Activated CD4-positive, alpha-beta T cell treated with anti-CD3 and anti-CD28 coated beads for 1 hour (primary cell): ENCODE data around the gene CERS6.
"Not testable (repeated sequence)": the region's sequence is repeated elsewhere in the genome, so short reads cannot be mapped to it uniquely, and the experiment has no call there.

Experiments used
- DNase-seq: peaks from one replicate; pipeline ENCODE4 v3.0.0-alpha.2; 2020

Gene CERS6

GRCh38 chr2:168649562-168649961, 193.5 kb downstream of the CERS6 start:
- no peak for DNase-seq

- no peak for DNase-seq
Observed at GRCh38 chr2:168650139-168650538, 194.1 kb downstream of the CERS6 start.

- DNase-seq = no peak
Observed at GRCh38 chr2:168650781-168651180, 194.7 kb downstream of the CERS6 start.

GRCh38 chr2:168652997-168653921, 197.2 kb downstream of the CERS6 start:
- DNase-seq = no peak

GRCh38 chr2:168654705-168655104, 198.6 kb downstream of the CERS6 start:
- DNase-seq = no peak

- DNase-seq = no peak
Observed at GRCh38 chr2:168655207-168655606, 199.1 kb downstream of the CERS6 start.

GRCh38 chr2:168657378-168657777, 201.3 kb downstream of the CERS6 start:
- not testable (repeated sequence) for DNase-seq

- no peak for DNase-seq
Observed at GRCh38 chr2:168658706-168659105, 202.6 kb downstream of the CERS6 start.

GRCh38 chr2:168660870-168661862, 205.1 kb downstream of the CERS6 start:
- DNase-seq = no peak

- no peak for DNase-seq
Observed at GRCh38 chr2:168661863-168662256, 205.8 kb downstream of the CERS6 start.

- no peak for DNase-seq
Observed at GRCh38 chr2:168662651-168663208, 206.7 kb downstream of the CERS6 start.

GRCh38 chr2:168663993-168664392, 207.9 kb downstream of the CERS6 start:
- no peak for DNase-seq

- DNase-seq = not testable (repeated sequence)
Observed at GRCh38 chr2:168664715-168665114, 208.6 kb downstream of the CERS6 start.

GRCh38 chr2:168666339-168666738, 210.3 kb downstream of the CERS6 start:
- no peak for DNase-seq

GRCh38 chr2:168667156-168667555, 211.1 kb downstream of the CERS6 start:
- DNase-seq = no peak

GRCh38 chr2:168669151-168669550, 213.1 kb downstream of the CERS6 start:
- no peak for DNase-seq

GRCh38 chr2:168670478-168670877, 214.4 kb downstream of the CERS6 start:
- DNase-seq = no peak

GRCh38 chr2:168671932-168672331, 215.9 kb downstream of the CERS6 start:
- DNase-seq = no peak

GRCh38 chr2:168673265-168674189, 217.5 kb downstream of the CERS6 start:
- no peak for DNase-seq

GRCh38 chr2:168678153-168678853, 222.2 kb downstream of the CERS6 start:
- DNase-seq = no peak

GRCh38 chr2:168679081-168679480, 223.0 kb downstream of the CERS6 start:
- DNase-seq = no peak
